GM18870 (cell line): ENCODE measurements around the gene CYREN.

Experiments
- ATAC-seq: cut with Tn5 transposase; IDR thresholded peaks from one replicate; pipeline ENCODE4 v1.9.1; 2021; ENCODE audit warnings: moderate library complexity; ENCODE audit not compliant: unreplicated experiment

The CYREN gene

DNA sequence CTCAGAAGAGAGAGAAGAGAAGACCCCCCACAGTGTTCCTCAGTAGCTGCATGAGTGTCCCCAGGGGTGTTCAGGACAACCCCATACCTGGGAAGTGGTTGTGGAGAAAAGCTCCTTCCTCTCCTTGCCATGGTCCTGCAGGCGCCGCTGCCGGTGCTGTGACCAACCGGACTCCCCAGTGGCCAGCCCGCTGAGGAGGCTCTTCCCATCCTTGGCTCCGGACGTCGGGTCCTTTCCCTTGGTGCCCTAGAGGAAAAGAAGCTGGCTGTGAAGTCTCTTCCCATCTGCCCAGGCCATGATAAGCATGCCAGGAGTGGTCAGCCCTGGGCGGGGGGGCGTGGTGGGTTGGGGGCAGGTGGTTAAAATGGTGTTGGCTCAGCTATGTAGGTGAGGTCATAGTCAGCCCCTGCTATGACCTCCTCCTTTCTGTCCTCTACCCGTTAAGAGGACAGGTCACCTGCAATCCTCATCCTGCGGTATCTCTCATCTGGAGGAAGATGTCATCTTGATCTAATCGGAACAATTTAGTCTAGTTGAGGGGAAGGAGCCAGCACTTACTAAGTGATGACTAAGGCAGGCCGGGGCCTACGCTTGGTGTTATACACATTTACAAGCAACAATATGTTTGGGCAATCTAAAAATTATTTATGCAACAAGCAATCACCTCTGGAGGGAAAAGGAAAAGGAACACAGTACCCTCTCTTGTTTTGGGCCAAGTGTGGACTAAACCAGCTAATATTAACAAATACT lies 27.6 kb upstream of the CYREN start:
- ATAC-seq, result no peak

DNA sequence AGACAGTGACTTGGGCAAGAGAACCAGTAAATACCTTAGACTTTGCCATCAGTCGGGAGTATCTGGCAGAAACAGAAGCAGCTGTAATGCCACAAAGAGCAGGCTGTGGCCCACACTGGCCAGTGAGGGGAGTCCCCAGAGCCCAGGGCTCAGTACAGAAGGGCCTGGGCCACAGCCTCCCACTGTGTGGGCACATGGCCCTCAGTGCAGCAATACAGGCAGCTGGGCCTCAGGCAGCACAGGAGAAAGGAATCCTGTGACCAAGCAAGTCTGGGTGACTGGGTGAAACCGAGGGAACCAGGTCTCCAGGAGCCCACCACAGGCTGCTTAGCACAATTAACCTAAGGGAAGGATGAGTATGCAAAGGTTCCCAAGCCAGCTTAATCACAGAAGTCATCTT lies 26.8 kb upstream of the CYREN start:
- ATAC-seq, result no peak

DNA sequence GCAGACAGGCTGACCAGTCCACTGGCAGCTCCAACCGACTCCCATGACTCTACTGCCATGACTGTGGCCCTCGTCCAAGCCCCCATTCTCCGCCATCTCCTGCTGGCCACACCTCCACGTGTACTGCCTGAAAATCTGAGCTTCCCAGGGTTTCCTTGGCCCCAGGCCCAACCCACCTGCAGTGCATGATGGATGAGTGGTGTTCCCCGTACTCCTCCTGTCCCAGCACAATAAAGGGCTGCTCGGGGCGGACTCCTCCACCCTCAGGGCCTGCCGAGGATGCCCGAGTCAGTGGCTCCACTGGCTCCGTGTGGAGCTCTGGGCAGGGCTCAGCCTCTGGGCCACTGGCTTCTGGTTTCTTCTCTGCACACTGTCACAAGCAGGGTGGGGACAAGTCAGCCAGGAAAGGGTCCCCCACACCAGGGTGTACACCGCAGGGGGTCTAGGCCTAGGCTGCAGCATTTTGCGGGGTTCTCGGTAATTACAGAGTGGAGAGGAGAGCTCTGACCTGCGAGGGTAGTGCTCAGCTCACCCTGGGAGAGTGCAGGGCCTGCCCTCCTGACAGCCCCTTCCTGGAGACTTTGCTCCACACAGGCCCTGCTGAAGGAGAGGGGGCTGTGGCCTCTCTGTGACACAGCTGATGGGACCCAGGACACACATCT lies 25.6 kb upstream of the CYREN start:
- ATAC-seq, result no peak

DNA sequence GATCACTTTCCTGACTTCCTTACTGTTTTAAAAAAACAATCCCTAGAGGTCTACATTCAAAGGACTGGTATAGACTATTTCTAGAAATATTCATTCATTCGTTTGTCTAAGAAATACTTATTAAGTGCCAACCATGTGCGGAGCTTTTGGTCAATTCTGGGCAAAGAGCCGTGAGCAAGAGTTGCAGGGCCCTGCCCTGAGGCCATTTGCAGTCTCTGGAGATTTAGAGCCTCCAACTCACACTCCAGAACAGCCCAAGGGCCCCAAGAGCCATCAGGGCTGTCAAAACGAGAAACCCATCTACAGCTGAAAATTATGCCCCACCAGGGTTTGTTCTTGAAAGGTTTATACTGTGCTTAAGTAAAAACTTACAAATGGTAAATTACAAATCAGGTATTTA lies 24.6 kb upstream of the CYREN start:
- ATAC-seq, result no peak

DNA sequence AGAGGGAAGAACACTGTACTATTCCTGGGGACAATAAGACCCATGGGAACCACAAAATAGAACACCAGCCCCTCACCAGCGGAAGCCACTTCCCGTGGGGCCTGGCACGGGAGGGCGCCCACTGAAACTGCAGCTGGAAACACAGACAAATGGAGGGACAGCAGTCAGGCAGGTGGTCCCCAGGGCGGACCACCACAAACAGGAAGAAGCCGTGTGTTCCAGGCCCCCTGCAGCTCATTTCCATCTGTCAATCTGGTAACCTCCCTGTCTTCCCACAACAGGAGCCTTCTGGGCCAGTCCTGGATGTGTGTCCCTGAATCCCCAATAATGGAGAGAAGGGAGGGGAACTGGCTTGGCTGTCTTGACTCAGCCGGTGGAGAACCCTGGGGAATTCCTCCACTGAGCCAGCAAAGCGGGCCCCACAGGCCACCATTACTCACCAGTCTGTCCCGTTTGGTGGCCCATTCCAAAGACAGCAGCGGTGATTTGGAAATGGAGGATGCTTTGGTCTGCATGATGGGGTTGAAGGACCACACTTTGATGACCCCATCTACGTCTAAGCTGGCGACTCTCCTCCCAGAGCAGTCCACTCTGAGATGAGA lies 24.1 kb upstream of the CYREN start:
- no peak for ATAC-seq

DNA sequence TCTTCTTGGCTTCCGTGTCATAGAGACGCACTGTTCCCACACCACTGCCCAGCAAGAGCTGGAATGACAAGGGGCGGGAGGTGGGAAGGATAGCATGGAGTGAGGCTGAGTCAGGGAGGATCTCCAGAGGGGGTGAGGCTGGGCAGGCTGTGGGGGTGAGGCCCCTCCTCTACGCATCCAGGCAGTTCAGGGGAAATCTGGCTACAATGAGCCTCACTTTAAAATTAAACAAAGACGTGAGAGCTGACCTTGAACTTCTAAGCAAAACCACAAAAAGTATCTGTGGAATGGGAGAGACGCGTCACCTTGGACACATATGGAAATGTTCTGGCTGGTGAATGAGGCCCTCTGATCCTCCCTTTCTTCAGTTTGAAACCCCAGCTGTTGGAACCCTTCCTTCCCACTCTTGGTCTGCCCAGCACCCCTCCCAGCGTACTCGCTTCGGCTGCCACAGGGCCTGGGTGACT lies 23.1 kb upstream of the CYREN start:
- ATAC-seq, result no peak

DNA sequence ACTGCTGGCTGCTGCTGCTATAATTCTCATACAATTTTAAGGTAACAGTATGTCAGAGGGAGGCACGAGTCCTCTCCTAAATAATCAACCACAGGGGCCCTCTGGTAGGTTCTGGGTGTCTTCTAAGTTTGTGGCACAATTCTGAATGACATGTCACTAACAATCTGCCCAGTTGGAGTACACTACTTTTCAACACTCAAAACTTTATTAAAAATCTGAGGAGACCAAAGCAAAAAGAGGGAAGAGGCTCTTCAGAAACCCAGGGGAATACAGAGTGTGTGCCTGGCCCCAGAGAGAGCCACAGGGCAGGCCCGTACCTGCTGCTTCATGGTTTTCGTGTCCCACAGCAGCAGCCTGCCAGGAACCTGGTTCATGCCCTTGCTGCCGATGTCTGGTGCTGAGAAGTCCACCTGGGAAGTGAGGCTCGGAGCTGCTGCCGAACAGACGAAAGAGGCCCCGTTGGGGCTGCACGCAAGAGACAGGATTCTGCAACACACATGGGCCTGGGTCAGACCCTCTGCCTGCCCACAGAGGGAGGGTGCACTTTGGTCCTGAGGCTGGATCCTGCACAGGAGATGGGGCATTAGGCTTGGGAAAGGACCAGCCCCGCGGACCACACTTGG lies 22.5 kb upstream of the CYREN start:
- ATAC-seq, result no peak

DNA sequence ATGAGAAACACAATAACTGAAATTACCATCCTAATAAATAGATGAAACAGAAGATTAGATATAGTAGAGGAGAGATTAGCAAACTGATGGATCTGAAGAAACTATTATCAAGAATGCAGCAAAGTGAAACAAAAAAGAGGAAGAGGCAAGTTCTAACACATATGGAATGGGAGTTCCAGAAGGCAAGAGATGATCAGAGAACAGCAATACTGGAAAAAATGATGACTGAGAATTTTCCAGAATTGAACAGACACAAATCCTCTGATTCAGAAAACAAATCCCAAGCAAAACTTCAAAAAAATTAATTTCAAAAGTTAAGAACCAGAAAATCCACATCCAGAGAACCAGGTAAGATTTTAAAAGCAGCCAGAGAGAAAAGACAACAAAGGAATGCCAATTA lies 20.2 kb upstream of the CYREN start:
- ATAC-seq, result no peak

DNA sequence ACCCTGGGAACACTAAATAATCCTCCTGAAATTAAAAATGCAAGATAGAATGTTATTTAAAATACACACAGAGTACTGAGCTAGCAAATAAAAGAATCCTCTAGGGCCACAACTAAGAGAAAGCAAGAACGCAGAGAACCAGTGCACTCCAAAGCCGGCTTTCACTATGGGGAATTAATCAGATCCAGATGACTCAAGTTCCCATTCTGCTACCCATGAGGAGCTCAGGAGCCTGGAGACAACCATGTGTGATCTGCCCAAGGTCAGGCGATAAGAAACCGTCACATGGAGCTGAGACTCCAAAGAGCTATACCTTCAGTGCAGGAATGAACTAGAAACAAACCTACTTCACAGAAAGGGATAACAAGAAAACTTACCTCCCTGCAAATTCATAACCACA lies 19.5 kb upstream of the CYREN start:
- no peak for ATAC-seq

DNA sequence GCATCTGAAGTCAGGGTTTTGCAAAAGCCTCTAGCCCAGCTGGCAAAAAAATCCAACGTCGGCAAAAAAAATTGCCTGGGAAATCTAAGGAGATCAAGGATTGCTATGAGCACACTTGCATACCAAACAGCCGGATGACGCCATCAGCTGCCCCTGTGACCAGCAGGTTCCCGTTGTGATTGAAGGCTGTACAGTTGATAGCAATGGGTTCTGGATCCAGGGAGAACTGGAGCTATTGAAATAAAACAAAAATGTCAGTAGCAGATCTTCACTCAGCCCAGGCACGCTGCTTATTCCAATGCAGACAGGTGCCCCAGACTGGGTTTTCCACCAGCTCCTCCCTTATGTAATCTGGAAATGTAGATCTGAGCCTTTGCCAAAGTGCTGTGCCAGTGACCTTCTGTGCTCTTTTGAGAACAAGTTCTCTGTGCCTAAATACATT lies 18.7 kb upstream of the CYREN start:
- ATAC-seq, result no peak

DNA sequence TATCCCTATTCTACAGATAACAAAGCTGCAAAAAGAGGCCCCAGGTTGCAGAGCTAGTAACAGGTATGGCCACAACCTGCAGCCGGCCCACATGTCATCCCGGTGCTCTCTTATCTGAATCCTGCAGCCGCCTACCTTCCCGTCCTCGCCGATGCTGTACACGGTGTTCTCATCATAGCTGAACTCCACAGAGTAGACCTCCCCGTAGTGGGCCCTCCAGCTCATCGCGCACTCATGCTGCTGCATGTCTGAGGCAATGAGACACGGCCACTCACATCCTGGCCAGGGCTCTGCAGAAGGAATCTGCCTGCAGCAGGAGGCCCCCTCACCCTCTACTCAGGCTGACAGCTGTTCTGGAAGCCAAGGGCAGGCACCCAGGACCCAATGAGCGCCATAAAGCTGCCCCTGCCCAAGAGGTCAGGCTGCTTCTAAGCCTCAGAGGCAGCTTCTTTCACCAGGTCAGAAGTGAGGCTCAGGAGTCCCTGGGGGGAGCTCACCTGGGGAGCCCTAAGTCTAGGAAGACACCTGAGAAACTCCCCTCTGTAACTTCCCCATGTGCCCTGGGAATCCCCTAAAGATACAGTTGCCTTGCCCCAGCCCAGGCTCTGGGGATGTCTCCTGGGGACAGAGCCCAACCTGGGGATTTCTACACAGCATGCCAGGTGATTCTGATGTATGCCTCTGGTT lies 17.9 kb upstream of the CYREN start:
- peak; percentile 53 for ATAC-seq

DNA sequence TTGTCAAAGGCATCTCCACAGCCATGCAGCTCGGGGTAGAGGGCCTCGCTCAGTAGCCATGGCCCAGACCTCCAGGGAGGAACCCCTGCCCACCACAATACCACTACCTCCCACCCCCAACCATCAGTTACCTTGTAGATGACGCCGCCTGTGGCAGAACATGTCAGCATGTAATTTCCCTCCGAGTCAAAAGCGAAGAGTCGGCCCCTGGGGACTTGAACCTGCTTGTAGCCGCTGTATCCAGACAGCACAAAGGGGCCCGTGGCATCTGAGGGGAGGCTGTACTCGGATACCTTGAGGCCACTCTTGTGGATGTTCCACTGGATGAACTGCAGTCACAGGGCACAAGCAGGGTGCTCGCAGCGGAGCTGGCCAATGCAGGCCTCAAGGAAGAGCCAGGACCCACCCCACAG lies 16.3 kb upstream of the CYREN start:
- peak; percentile 51 for ATAC-seq

DNA sequence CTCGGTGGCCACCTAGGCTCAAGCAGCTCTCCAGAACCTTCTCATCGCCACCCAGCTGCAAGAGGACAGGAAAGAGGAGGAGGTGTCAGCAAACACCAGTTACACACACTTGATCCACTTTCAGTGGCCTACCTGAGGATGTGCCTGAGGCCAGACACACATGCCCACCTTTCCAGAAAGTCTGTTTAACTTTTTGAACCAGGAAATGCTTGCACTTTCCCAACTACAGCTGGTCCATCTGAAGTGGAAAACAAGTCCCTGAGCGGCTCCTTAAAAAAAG lies 15.7 kb upstream of the CYREN start:
- no peak for ATAC-seq

DNA sequence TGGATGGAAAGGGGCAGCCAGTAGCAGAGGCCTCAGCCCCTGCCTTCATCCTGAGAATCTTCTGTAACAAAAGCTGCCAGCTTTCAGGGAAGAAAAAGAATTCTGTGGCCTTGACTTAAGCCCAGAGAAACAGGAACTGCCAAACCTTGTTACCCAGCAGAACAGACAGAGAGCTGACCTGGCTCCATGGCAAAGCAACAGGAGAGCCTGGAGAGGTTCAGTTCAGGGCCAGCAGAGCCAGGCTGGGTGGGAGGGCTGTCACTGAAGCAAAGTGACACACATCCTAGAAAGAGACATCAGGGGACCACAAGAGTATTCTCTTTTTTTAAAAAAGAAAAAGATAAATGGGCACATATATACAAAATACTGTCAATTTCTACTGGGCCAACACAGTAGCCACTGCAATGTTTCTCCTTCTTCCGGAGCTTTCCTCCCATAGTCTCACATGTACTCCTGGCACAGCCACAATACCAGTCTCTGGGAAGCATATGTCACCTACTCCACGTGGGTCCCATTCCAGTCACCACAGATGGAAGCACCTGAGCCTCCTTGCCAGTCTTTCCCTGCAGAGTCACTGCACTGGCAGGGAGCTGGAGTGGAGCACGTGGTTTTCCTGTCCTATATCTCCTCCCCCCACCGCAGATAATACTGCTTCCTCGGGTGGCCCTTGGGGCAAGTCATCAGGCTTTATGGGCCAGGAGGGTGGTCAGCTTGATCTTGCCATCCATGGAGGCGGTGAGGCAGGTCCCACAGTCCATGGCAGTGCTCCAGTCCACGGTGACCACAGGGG lies 15.2 kb upstream of the CYREN start:
- ATAC-seq, result no peak

DNA sequence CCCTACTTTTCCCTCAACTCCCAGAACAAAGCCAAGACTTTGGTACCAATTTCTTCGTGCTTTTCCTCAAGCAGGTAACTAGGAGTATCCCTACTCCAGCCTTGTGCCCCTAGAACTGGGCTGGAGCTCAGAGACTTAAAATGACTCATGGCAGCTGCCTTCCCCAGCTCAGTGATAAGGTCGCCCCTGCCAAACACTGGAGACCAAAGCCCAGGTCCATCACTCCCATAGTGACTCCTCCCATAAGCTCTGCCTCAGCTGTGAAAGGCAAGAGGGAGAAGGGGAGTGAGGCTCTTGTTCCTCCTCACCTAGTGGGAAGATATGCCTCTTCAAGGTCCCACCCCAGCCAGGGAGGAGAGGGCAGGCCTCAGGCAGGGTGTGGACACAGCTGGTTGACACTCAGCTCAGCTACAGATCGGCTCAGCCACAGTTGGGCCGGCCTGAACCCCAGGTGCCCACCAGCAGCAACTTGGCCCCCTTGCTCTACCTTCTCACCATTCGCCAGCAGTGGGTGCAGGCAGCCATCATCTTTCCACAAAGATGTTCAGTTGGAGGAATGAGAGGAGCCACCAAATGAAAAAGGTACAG lies 13.8 kb upstream of the CYREN start:
- no peak for ATAC-seq

DNA sequence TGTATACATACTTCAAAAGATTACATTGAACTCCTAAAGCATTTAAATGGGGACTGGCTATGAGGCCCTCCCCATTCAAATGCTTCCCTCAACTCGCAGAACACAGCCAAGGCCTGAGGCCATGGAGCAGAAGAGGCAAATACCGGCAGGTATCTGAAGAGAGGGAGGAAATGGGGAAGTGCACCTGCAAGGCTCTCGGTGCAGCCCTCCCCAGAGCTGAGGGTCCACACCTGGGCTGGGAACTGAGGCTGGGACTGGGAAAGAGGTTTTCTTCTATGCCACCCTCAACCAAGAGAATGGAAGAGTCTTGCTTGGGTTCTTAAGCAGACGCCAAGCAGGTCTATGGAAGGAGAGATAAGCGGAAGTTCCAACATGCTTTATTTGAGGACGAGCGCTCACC lies 13.0 kb upstream of the CYREN start:
- no peak for ATAC-seq

DNA sequence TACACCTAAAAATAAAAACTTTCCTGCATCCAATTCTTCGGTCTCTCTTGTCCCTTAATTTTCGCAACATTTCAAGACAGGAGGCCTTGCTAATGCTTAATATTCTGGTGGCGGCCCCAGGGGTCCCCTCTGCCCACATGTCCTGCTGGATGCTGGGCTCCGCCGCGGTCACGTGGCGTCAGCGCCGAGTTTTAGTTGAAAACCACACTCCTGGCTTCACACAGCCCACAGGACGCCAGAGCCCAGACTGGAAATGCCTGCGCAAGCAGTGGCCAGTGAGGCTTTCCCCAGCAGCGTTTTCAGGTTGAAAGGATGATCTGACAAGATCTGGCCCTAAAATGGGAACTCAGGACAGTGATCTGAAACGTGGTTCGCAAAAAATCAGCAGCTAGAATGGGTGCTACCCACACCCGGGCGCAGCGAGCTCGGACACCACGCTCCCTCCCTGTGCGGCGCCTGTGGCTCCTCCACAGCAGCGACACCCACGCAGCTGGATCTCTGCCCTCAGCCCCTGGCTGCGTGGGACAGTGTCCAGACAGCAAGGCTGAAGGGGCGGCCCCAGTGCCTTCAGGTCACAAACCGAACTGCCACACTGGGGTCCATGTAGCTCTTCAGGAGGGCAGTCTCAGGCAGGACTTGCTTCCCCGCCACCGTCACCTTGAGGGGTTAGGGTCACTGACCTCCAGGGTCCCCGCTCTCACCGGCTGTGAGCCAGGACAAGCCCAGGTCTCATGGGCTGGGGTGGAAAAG lies 11.6 kb upstream of the CYREN start:
- ATAC-seq, result no peak

DNA sequence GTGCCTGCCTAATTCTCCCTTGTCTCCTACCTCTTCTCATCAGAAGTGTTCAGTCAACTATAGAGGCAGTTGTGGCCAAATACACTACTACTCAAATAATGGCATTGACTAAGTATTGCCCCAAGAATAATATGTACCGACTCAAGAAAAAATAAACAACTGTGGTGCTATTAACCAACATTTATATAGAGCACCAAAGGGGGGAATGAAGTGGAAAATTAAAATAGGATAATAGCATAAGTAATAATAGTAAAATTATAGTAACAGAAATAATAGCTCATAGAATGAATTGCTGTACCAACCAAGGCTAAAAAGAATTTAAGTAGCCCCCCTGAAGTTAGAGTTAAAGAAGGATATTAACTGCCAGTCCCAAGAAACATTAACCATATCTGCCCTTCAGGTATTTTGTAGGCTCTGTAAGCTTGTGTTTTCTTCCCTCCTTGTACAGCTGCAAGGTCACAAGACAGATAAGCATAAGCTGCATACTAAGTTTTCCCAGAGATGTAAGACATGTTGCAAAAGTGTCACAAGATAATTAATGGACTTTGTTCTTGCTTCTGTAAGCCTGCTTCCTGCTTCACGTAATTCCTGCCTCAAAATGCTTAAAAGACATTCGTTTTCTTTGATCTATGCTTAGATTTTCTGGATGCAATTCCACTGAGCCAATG lies 10.9 kb upstream of the CYREN start:
- ATAC-seq, result no peak

DNA sequence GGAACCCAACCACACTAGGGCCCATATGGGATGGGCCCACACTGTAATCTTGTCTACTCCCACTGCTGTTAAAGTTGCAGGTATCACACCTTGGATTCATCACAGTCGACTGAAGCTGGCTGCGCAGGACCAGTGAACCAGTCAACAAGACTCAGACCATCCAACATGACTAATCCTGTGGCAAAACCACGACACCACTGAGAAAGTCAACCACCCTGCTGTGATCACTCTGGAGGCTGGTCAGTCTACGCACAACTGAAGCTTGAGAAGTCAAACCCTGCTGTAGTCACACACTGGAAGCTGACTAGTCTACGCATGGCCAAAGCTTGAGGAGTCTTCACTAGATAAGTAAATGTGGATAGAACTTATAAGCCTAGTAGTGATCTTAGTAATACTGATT lies 9.6 kb upstream of the CYREN start:
- ATAC-seq, result no peak
